IMR-90 (cell line): ENCODE results near the gene MARCHF3. TPM values are rescaled to one million over a fixed set of nuclear protein-coding genes. Genes with fewer than 3 reads are reported as not detected.
"Not testable (repeated sequence)": the region's sequence is repeated elsewhere in the genome, so short reads cannot be mapped to it uniquely, and the experiment has no call there.

Experiments
- ATAC-seq: fragments of 200-7000 bp; cut with Tn5 transposase; 2 replicates; pipeline ENCODE4 v1.9.1; 2020; ENCODE audit warnings: low read depth, mild to moderate bottlenecking, moderate library complexity
- BruUV-seq: library from RNA; stranded (reverse); fragments of 400-500 nt; replicated peaks from 2 replicates; lab custom pipeline; 2021; lab: Mats Ljungman, UMichigan
- CTCF ChIA-PET: fragments of 300-600 bp; formaldehyde crosslinking; extraction: SDS; loops from one replicate; lab custom pipeline; 2021; ENCODE audit warnings: antibody characterized with exemption; lab: Yijun Ruan, JAX
- POLR2A ChIA-PET: fragments of 300-600 bp; sonication (Branson Sonifier 250); formaldehyde crosslinking; loops from one replicate; lab custom pipeline; 2022; ENCODE audit warnings: antibody characterized with exemption; ENCODE audit not compliant: unreplicated experiment; lab: Charles Lee
- DNase-seq: peaks from one replicate; pipeline ENCODE4 v3.0.0; 2013
- H2AFZ ChIP-seq: replicated peaks from 2 replicates; pipeline ENCODE3; 2013; ENCODE audit warnings: low read length, mild to moderate bottlenecking; ENCODE audit not compliant: poor library complexity
- H2AK5ac ChIP-seq: 2 replicates; pipeline ENCODE4 v1.6.1; 2013; ENCODE audit warnings: low read depth, low read length, inconsistent platforms
- H2AK9ac ChIP-seq: replicated peaks from 2 replicates; pipeline ENCODE3; 2013; ENCODE audit warnings: mild to moderate bottlenecking, low read depth, low read length, moderate library complexity; ENCODE audit not compliant: poor library complexity
- H2BK120ac ChIP-seq: 2 replicates; pipeline ENCODE4 v1.6.1; 2013; ENCODE audit warnings: low read depth, low read length, inconsistent platforms
- H2BK15ac ChIP-seq: 3 replicates; pipeline ENCODE4 v1.6.1; 2013; ENCODE audit warnings: low read depth, low read length, inconsistent platforms
- H2BK20ac ChIP-seq: 2 replicates; pipeline ENCODE4 v1.6.1; 2013; ENCODE audit warnings: low read depth, mild to moderate bottlenecking, inconsistent platforms, low read length, moderate library complexity
- H2BK5ac ChIP-seq: 2 replicates; pipeline ENCODE4 v1.6.1; 2013; ENCODE audit warnings: mild to moderate bottlenecking, low read depth, low read length, inconsistent platforms; ENCODE audit not compliant: poor library complexity, severe bottlenecking
- H3K14ac ChIP-seq: replicated peaks from 2 replicates; pipeline ENCODE4 v1.6.1; 2013; ENCODE audit warnings: low read depth, low read length, inconsistent platforms
- H3K18ac ChIP-seq: 2 replicates; pipeline ENCODE4 v1.6.1; 2013; ENCODE audit warnings: low read depth, low read length, control low read depth
- H3K23ac ChIP-seq: 2 replicates; pipeline ENCODE4 v1.6.1; 2013; ENCODE audit warnings: low read depth, low read length, inconsistent platforms
- H3K27ac ChIP-seq: 2 replicates; pipeline ENCODE4 v1.5.1; 2013; ENCODE audit warnings: mild to moderate bottlenecking, control low read depth, low read length; ENCODE audit not compliant: insufficient read depth
- H3K27me3 ChIP-seq: 2 replicates; pipeline ENCODE4 v1.6.1; 2013; ENCODE audit warnings: low read length; ENCODE audit not compliant: control insufficient read depth, insufficient read depth
- H3K36me3 ChIP-seq: 2 replicates; pipeline ENCODE4 v1.6.1; 2013; ENCODE audit warnings: low read length, mixed read lengths; ENCODE audit not compliant: control insufficient read depth, insufficient read depth
- H3K4ac ChIP-seq: 2 replicates; pipeline ENCODE4 v1.6.1; 2013; ENCODE audit warnings: low read depth, low read length, inconsistent platforms
- H3K4me1 ChIP-seq: 2 replicates; pipeline ENCODE4 v1.6.1; 2013; ENCODE audit warnings: low read length, mixed read lengths; ENCODE audit not compliant: control insufficient read depth, insufficient read depth
- H3K4me2 ChIP-seq: 2 replicates; pipeline ENCODE4 v1.6.1; 2013; ENCODE audit warnings: low read depth, mild to moderate bottlenecking, control low read depth, low read length, moderate library complexity
- H3K4me3 ChIP-seq: 2 replicates; pipeline ENCODE4 v1.5.1; 2013; ENCODE audit warnings: low read depth, mild to moderate bottlenecking, control low read depth, low read length, moderate library complexity; ENCODE audit not compliant: insufficient read depth
- H3K56ac ChIP-seq: 2 replicates; pipeline ENCODE4 v1.6.1; 2013; ENCODE audit warnings: low read length, inconsistent platforms; ENCODE audit not compliant: insufficient read depth; ENCODE audit errors: extremely low read depth
- H3K79me1 ChIP-seq, 2 experiments: 2 replicates each; pipeline ENCODE4 v1.6.1; 2013; ENCODE audit warnings: low read length in 2 of 2, inconsistent platforms in 1 of 2, low read depth in 1 of 2
- H3K9ac ChIP-seq: 2 replicates; pipeline ENCODE4 v1.6.1; 2013; ENCODE audit warnings: low read depth, low read length, control low read depth
- H3K9me1 ChIP-seq: 2 replicates; pipeline ENCODE4 v1.6.1; 2013; ENCODE audit warnings: low read length, inconsistent platforms; ENCODE audit not compliant: insufficient read depth
- H3K9me3 ChIP-seq: 2 replicates; pipeline ENCODE4 v1.6.1; 2013; ENCODE audit warnings: low read length; ENCODE audit not compliant: control insufficient read depth, insufficient read depth
- H4K20me1 ChIP-seq: 2 replicates; pipeline ENCODE4 v1.6.1; 2013; ENCODE audit warnings: low read length, inconsistent platforms; ENCODE audit not compliant: insufficient read depth
- H4K5ac ChIP-seq: 2 replicates; pipeline ENCODE4 v1.6.1; 2013; ENCODE audit warnings: mild to moderate bottlenecking, low read depth, low read length, control low read depth
- H4K8ac ChIP-seq, 2 experiments: 2 replicates each; pipeline ENCODE4 v1.6.1; 2013; ENCODE audit warnings: low read depth in 2 of 2, low read length in 2 of 2, control low read depth in 1 of 2, inconsistent platforms in 1 of 2
- H4K91ac ChIP-seq: 2 replicates; pipeline ENCODE4 v1.6.1; 2013; ENCODE audit warnings: low read depth, low read length, inconsistent platforms; ENCODE audit not compliant: insufficient read depth
- FOS ChIP-seq: fragments of 150-350 bp; IDR thresholded peaks from 2 replicates; pipeline ENCODE4 v1.6.1; 2016; ENCODE audit warnings: low read depth, low read length
- RAD21 ChIP-seq: IDR thresholded peaks from 2 replicates; pipeline ENCODE4 v1.6.1; 2012; ENCODE audit warnings: low read length, improper control_type of control experiment
- SMC3 ChIP-seq: fragments of 150-350 bp; IDR thresholded peaks from 2 replicates; pipeline ENCODE4 v1.6.1; 2016; ENCODE audit warnings: low read depth, mild to moderate bottlenecking, antibody characterized with exemption, low read length, moderate library complexity
- WGBS, 2 experiments: methylation state at CpG; one replicate each; pipeline versions ENCODE4 v1.1.5 to v1.1.7; 2013; ENCODE audit warnings: missing lambda C conversion rate in 2 of 2; ENCODE audit not compliant: insufficient read length in 1 of 2; ENCODE audit errors: extremely low coverage in 2 of 2; 5-methylcytosine and 5-hydroxymethylcytosine counted together
- dilution Hi-C: fragments of 300-500 bp; cut with HindIII; formaldehyde crosslinking; loops from one replicate; pipeline ENCODE4 v1.14.3; 2018; ENCODE audit warnings: low sequenced_read_pairs; ENCODE audit not compliant: unreplicated experiment
- in situ Hi-C: fragments of 300-500 bp; cut with MboI; formaldehyde crosslinking; loops from 3 replicates; pipeline ENCODE4 v1.14.3; 2019; ENCODE audit warnings: low sequenced_read_pairs, inconsistent platforms, mixed read lengths
- intact Hi-C: fragments of 100-400 bp; cut with micrococcal nuclease; formaldehyde crosslinking; loops from 2 replicates; pipeline ENCODE4 v1.10.0; 2022
- polyA plus RNA-seq, 3 experiments: library from polyadenylated mRNA; depleted of rRNA; stranded (reverse); fragments of >200 nt; gene quantifications; 2 replicates each; pipeline ENCODE4 v1.2.3, GENCODE V29; 2012; ENCODE audit warnings: low replicate concordance in 1 of 3
- total RNA-seq: library from RNA; depleted of rRNA; stranded (reverse); fragments of >200 nt; gene quantifications from 2 replicates; pipeline ENCODE4 v1.2.3, GENCODE V29; 2012
- TF ChIP-seq, protein P1 (sequence below): conservative IDR thresholded peaks from 2 replicates; pipeline ENCODE4 v1.5.1; 2012; ENCODE audit warnings: mild to moderate bottlenecking, low read depth, low read length, improper control_type of control experiment

The MARCHF3 gene
- total and polyA plus RNA-seq, 2 of the 4 experiments (the other 2 are of a cell fraction), result 11.2 to 18.8 TPM

GRCh38 chr5:126846344-126846743 lies 184.0 kb downstream of the MARCHF3 start:
- ATAC-seq, result peak; percentile 44; the same call in 1 of the 2 replicates
- intact Hi-C loops (loop anchor here (5.0 kb wide), 2 partner anchors 186 to 381 kb away; partner anchors contain the start of gene MARCHF3), in situ Hi-C loops (no loop called here), dilution Hi-C loops (no loop called here)
- H4K20me1 ChIP-seq, result no peaks in the 10 kb centered on the region
- H4K8ac ChIP-seq, result no peak overlapping the region
- H2AK5ac ChIP-seq, result no peak overlapping the region
- H3K9me3 ChIP-seq, result no peaks in the 10 kb centered on the region
- H2AFZ ChIP-seq, result no peak overlapping the region
- no peak overlapping the region for H3K18ac ChIP-seq
- no peak overlapping the region for H3K9ac ChIP-seq
- no peaks in the 10 kb centered on the region for H3K79me1 ChIP-seq
- H3K4me3 ChIP-seq, result no peak overlapping the region
- peak; percentile 38 for DNase-seq
- no peak overlapping the region for H3K14ac ChIP-seq
- no peaks in the 10 kb centered on the region; the same call in 1 of the 2 replicates for H3K4me1 ChIP-seq
- no peak overlapping the region for H4K5ac ChIP-seq
- no peaks in the 10 kb centered on the region for H3K27me3 ChIP-seq
- ChIA-PET CTCF (no interaction called here), POLR2A (no interaction called here)
- H2BK15ac ChIP-seq, result no peak overlapping the region
- H2BK5ac ChIP-seq, result no peak overlapping the region
- H3K23ac ChIP-seq, result no peak overlapping the region
- no peak overlapping the region for H3K4me2 ChIP-seq
- no peaks in the 10 kb centered on the region for H3K9me1 ChIP-seq
- H2BK20ac ChIP-seq, result no peak overlapping the region
- TF ChIP-seq, protein P1, sequence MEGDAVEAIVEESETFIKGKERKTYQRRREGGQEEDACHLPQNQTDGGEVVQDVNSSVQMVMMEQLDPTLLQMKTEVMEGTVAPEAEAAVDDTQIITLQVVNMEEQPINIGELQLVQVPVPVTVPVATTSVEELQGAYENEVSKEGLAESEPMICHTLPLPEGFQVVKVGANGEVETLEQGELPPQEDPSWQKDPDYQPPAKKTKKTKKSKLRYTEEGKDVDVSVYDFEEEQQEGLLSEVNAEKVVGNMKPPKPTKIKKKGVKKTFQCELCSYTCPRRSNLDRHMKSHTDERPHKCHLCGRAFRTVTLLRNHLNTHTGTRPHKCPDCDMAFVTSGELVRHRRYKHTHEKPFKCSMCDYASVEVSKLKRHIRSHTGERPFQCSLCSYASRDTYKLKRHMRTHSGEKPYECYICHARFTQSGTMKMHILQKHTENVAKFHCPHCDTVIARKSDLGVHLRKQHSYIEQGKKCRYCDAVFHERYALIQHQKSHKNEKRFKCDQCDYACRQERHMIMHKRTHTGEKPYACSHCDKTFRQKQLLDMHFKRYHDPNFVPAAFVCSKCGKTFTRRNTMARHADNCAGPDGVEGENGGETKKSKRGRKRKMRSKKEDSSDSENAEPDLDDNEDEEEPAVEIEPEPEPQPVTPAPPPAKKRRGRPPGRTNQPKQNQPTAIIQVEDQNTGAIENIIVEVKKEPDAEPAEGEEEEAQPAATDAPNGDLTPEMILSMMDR, result peak; percentile 42
- no peak for TF ChIP-seq FOS
- TF ChIP-seq RAD21, result peak; percentile 56
- TF ChIP-seq SMC3, result peak; percentile 47
- H2BK120ac ChIP-seq, result no peak overlapping the region
- no peak overlapping the region for H2AK9ac ChIP-seq
- H3K27ac ChIP-seq, result no peak overlapping the region
- no peak overlapping the region for H3K4ac ChIP-seq
- no peaks in the 10 kb centered on the region for H3K36me3 ChIP-seq
- no peak overlapping the region for H3K56ac ChIP-seq
- H4K91ac ChIP-seq, result no peak overlapping the region
- BruUV-seq, result no TSS peak

GRCh38 chr5:126845470-126846070 lies 184.8 kb downstream of the MARCHF3 start:
- H3K56ac ChIP-seq, H4K20me1 ChIP-seq, H3K27me3 ChIP-seq, H2AK5ac ChIP-seq, dilution Hi-C loops, H2AK9ac ChIP-seq, H3K9ac ChIP-seq, in situ Hi-C loops, H3K4me1 ChIP-seq, H3K9me3 ChIP-seq, H2BK15ac ChIP-seq, H3K14ac ChIP-seq, H3K4ac ChIP-seq, H3K36me3 ChIP-seq, H2BK5ac ChIP-seq, DNase-seq, H4K91ac ChIP-seq, CTCF ChIA-PET, H3K18ac ChIP-seq, H3K27ac ChIP-seq, H2BK20ac ChIP-seq, H3K79me1 ChIP-seq, BruUV-seq, H3K4me3 ChIP-seq, H2BK120ac ChIP-seq, POLR2A ChIA-PET, H3K23ac ChIP-seq, H3K9me1 ChIP-seq: not testable (repeated sequence)
- Histone ChIP-seq H4K8ac (peak overlapping the region in 1 of 2 experiments; percentile 72; a peak in 1 of 4 replicates), H3K4me2 (peak overlapping the region; percentile 66; the same call in 1 of the 2 replicates), H2AFZ (peak overlapping the region; percentile 57), H4K5ac (peak overlapping the region; percentile 56; the same call in 1 of the 2 replicates)
- intact Hi-C loops, result loop anchor here (5.0 kb wide), 2 partner anchors 187 to 382 kb away; partner anchors contain the start of gene MARCHF3
- WGBS, 2 experiments, result no CpG with 5 or more reads among the region's 14 CpGs
- peak; percentile 65; the same call in 1 of the 2 replicates for ATAC-seq
